Measurements from ENCODE around the gene USP48.

USP48 gene

DNA sequence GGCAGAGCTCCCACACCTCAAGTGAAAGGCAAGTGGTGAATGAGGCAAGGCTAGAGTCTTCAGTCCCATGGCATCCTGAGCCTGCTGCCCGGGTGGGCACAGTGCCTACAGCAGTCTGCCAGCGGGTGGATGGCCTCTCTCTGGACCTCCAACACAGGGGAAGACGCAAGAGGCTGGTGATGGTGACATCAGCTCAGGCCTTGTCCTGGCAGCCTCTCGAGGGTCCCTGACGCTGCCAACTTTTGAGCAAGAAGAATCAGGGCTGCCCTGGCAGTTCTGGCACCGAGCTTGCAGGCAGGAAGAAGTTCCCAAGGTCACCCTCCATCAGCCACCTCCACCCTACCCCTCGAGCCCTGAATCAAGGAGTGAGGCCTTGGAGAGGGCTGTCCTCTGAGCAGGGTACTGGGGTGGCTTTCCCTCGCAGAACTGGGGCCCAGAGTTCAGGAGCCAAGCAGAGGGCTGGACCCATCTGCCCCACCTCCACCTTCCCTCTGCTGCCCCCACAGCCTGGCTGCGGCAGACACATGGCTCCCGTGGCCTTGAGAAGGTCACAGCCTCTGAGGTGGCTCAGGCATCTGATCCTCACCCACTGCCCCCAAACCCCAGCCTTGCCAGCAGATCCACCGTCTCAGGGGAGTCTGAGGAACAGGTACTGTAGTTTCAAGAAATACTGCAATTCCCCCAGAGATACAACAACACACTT is 119.5 kb downstream of the USP48 start:
- H3K4me3 ChIP-seq (replicated peaks in 1 of 2; ENCODE audit: low read depth in 2 of 2, low read length in 2 of 2): no peak overlapping the region
- TF ChIP-seq, protein P1, sequence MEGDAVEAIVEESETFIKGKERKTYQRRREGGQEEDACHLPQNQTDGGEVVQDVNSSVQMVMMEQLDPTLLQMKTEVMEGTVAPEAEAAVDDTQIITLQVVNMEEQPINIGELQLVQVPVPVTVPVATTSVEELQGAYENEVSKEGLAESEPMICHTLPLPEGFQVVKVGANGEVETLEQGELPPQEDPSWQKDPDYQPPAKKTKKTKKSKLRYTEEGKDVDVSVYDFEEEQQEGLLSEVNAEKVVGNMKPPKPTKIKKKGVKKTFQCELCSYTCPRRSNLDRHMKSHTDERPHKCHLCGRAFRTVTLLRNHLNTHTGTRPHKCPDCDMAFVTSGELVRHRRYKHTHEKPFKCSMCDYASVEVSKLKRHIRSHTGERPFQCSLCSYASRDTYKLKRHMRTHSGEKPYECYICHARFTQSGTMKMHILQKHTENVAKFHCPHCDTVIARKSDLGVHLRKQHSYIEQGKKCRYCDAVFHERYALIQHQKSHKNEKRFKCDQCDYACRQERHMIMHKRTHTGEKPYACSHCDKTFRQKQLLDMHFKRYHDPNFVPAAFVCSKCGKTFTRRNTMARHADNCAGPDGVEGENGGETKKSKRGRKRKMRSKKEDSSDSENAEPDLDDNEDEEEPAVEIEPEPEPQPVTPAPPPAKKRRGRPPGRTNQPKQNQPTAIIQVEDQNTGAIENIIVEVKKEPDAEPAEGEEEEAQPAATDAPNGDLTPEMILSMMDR (IDR thresholded peaks at IDR 0.05; ENCODE audit: low read depth, low read length): no peak
- DNase-seq (ENCODE audit: low read depth in 2 of 2): no peak

DNA sequence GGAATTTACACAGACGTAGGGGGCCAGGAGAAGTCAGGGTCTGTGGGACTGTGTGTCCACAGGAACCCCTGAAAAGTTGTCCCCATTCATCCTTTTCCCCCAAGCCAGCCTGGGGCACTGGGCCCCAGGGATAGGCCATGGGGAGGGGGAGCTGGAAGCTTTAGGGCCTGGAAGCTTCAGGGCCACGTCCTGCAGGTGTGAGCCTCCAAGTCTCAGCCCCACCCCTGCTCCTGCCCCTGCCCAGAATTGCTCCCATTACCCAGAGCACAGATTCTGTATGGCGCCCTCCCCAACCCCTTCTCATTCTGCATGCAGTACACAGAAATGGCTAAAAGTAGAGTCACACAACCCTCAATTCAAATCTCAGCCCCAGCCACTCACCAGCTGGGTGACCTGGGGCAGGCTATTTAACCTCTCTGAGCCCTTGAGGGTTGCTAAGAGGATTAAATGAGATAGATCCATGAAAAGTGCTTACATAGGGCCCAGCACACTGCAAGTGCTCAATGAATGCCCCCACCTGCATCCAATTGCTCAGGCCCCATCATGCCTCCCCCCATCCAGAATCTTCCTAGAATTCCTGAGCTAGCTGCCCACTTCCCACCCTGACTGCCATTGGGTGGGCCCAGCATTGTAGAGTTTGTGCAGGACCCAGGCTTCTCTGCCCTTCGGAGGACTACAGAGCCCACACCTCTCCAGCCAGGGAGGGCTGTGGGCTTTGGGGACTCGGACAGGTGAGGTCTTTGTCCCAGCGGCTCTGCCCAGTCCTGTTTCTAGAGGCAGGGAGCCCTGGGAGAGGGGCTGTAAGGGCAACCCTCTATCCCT is 120.3 kb downstream of the USP48 start:
- TF ChIP-seq, protein P1 (IDR thresholded peaks at IDR 0.05; ENCODE audit: low read depth, low read length): no peak
- no peak for DNase-seq (ENCODE audit: low read depth in 2 of 2)
- H3K4me3 ChIP-seq (replicated peaks in 1 of 2; ENCODE audit: low read depth in 2 of 2, low read length in 2 of 2): no peak overlapping the region

DNA sequence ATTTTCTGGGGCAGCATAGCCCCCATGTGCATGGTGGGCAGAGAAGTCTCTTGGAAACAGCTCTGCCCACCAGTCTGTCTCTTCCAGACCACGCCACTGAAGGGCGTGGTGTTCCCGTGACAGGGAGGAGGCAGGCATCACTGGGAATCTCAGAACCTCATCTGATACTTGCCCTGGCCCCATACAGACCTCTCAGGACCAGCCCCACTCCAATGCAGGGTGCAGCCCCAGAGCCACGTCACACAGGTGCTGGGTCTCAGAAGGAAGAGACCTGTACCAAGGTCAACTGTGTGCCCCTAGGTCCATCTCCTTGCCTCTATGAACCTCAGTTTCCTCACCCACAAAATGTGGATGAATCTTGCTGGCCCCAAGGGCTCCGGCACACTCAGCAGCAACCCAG is 121.1 kb downstream of the USP48 start:
- TF ChIP-seq, protein P1 (IDR thresholded peaks at IDR 0.05; ENCODE audit: low read depth, low read length): no peak
- DNase-seq (ENCODE audit: low read depth in 2 of 2): no peak
- no peak overlapping the region for H3K4me3 ChIP-seq (replicated peaks in 1 of 2; ENCODE audit: low read depth in 2 of 2, low read length in 2 of 2)

DNA sequence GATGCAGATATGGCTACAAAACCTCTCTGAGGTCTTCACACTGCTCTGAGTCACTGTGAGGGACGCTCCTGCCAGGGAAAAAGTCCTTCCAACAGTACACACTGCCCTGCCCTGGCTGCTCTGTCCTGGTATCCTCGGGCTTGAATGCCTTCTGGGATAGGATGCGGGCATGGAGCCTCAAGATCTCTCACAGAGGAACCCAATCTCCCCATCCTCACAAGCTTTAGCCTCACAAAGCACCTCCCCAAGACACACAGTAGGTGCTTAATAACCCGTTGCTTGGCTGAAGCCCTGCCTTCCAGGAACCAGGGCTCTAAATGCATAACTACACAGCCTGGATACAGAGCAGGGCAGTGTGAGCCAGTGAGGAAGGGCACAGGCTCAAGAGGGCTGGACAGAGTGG is 123.0 kb downstream of the USP48 start:
- no peak overlapping the region for H3K4me3 ChIP-seq (replicated peaks in 1 of 2; ENCODE audit: low read depth in 2 of 2, low read length in 2 of 2)
- no peak for DNase-seq (ENCODE audit: low read depth in 2 of 2)
- TF ChIP-seq, protein P1 (IDR thresholded peaks at IDR 0.05; ENCODE audit: low read depth, low read length): no peak

DNA sequence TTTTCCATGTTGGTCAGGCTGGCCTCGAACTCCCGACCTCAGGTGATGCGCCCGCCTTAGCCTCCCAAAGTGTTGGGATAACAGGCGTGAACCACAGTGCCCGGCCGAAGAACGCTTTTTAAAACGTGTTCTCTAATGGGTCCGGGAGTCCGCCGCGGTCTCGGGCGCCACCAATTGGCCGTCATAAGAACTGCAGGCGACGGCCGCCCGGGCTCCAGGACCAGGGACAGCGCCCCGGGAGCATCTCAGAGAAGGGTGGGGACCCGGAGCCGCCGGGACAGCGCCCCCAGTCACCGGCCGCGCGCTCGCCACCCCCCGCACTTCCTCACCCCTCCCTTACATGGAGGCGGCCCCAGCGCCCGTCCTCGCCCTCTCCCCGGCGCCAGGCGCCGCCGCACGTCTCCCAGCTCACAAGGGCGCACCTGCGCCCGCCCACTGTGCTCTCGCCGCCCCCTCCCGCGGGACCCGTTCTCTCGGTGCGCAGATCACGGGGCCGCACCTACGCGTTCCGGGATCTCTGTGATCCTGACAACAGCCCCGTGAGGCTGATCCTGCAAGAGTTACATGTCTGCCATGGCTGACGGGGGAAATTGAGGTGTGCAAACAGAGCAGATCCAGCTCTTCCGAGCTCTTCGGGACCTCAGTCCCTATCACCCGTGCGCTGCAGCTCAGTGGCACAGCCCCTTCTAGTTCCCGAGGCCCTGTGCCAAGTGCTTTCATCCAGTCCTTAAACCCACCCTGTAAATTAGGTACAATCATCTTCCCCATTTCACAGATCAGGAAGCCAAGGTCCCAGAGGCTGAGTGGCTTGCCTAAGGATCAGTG is 123.6 kb downstream of the USP48 start:
- TF ChIP-seq, protein P1 (IDR thresholded peaks at IDR 0.05; ENCODE audit: low read depth, low read length): peak; percentile 90
- no peak overlapping the region for H3K4me3 ChIP-seq (replicated peaks in 1 of 2; ENCODE audit: low read depth in 2 of 2, low read length in 2 of 2)
- DNase-seq (ENCODE audit: low read depth in 2 of 2): peak; percentile 61 to 67

DNA sequence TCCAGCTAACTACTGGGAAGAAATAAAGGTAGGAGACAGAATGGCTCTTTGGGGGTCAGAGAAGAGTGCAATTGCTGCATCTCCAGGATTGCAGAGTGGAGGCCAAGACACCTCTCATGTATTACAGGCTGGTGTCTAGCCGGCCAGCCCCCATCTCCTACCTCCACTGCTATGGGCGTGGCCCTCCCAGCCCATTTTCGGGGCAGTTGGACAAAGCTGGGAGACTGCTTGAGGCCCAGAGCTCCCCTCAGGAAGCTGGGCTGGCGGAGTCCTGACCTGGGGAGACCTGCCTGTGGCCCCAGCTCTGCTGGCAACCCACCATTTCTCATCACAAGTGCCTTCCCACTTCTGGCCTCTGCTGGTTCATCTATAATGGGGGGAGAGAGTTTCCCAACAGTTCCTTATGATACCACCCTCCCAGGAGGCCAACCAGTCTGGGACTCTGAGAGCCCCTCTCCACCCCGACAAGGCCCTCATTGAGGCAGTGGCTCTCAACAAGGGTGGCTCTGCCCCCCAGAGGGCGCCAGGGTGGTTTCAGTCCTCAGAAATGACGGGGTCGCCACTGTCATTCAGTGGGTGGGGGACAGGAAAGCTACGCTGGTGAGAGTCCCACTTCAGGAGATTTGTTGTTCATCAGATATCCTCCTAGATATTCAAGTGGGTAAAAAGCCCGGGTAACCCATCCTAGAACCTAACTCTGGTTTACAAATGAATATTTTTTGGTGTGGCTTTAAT is 125.3 kb downstream of the USP48 start:
- TF ChIP-seq, protein P1 (IDR thresholded peaks at IDR 0.05; ENCODE audit: low read depth, low read length): no peak
- H3K4me3 ChIP-seq (replicated peaks in 1 of 2; ENCODE audit: low read depth in 2 of 2, low read length in 2 of 2): no peak overlapping the region

More for the DNA sequence above, 125.3 kb downstream of the USP48 start:
- DNase-seq (ENCODE audit: low read depth in 2 of 2): no peak

Data from cardiac fibroblast (primary cell).